GM18507 (cell line): ENCODE data around the gene MRS2.

Experiments used
- DNase-seq: peaks from one replicate; pipeline ENCODE4 v3.0.0; 2011; ENCODE audit warnings: low read depth; ENCODE audit not compliant: insufficient read length; ENCODE audit errors: extremely low spot score
- FAIRE-seq: peaks from 2 replicates; lab custom pipeline; 2011; peaks lifted over from hg19 to GRCh38; lab: Jason Lieb, UNC

MRS2 gene

GRCh38 chr6:24458134-24458533, 55.4 kb downstream of the MRS2 start:
- no peak for DNase-seq

DNA sequence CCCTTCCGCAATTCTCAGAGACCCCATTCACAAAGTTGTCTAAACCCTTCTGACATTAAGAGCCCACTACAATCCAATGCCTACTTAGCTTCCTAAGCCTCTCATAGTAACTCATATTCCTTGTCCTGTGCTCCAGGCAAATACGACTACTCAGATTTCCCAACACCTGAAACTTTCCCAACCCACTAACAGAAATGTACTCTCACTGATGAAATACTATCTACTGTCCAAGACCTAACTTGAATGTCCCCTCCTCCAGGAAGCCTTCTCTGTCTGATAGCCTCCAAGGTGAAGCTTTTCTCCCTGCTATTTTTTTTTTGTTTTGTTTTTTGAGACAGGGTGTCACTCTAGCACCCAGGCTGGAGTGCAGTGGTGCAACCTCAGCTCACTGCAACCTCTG, 56.2 kb downstream of the MRS2 start:
- DNase-seq, result no peak

More at GRCh38 chr6:24458134-24458533, 55.4 kb downstream of the MRS2 start:
- no peak for FAIRE-seq

DNA sequence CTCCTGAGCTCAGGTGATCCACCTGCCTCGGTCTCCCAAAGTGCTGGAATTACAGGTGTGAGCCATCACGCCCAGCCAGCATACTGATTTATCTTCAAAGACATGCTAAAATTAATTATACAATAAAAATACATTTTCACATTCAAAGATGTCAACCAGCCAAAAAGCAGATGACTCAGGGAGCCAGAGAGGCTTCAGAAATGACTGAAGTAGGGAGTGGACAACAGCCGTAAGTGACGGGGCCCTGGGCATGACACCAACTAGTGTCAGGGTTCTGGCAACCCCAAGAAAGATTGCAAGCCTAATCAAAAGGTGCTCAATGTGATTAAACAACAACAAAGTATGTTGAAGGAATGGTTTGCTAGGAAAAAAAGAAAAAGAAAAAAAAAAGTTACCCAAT, 58.2 kb downstream of the MRS2 start:
- FAIRE-seq (no peak), DNase-seq (no peak)

More for the DNA sequence above, 56.2 kb downstream of the MRS2 start:
- no peak for FAIRE-seq

GRCh38 chr6:24464253-24465038, 61.7 kb downstream of the MRS2 start:
- DNase-seq (no peak), FAIRE-seq (no peak)

DNA sequence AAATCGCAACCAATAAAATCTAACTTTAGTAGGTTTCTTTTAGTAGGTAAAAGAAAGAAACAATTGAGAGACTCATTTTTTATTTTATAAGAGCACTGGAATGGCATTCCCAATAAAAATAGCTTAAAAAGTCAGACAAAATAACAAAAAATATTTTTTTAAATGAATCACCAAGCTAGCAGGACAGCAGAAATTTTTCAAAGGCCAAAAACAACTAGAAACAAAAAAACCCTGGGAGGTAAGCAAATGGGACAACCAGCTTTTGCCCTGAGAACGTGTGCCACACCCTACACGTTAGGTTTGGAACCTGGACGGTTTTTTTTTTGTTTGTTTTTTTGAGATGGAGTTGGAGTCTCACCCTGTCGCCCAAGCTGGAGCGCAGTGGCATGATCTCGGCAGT, 67.1 kb downstream of the MRS2 start:
- FAIRE-seq (no peak), DNase-seq (no peak)

- no peak for FAIRE-seq
- no peak for DNase-seq
Observed at GRCh38 chr6:24472181-24472580, 69.4 kb downstream of the MRS2 start.
